Fibroblast of skin of scalp (primary cell): Measurements from ENCODE around the gene OPTC.
"Not testable (repeated sequence)": the region's sequence is repeated elsewhere in the genome, so short reads cannot be mapped to it uniquely, and the experiment has no call there.

ENCODE experiments used
- DNase-seq: peaks from one replicate; pipeline ENCODE4 v3.0.0-alpha.2; 2013

The OPTC gene

GRCh38 chr1:203517426-203518110 is 23.6 kb downstream of the OPTC start:
- no peak for DNase-seq

DNA sequence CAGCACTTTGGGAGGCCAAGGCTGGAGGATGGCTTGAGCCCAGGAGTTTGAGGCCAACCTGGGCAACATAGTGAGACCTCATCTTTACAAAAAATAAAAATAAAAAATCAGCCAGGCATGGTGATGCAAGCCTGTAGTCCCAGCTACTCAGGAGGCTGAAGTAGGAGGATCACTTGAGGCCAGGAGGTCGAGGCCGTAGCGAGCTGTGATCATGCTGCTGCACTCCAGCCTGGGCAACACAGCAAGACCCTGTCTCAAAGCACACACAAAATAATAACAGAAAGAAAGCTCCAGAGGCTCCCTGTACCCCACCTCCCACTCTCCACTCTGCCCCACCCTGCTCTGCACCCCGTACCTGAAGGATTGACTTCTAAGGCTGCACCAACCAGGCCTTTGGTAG is 24.2 kb downstream of the OPTC start:
- DNase-seq = not testable (repeated sequence)

GRCh38 chr1:203518541-203518940 is 24.6 kb downstream of the OPTC start:
- DNase-seq = no peak

GRCh38 chr1:203519053-203519840 is 25.3 kb downstream of the OPTC start:
- DNase-seq = no peak

DNA sequence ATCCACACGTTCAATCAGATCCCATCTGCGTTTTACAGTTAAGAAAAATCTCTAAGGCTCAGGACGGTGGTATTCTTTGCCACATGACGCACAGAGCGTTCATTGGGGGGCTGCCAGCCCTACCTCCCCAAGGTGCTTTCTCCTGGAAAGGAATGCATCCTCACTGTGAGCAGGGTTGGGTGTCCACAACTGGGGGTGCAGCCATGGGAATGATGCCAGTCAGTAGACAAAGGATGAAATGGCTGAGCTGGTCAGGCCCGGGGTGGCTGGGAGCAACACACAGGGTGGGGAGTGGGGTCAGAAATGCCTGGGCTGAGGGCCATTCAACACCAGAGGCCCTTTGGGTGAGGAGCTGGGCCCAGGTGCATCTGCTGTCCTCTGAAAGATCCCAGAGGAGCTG is 25.9 kb downstream of the OPTC start:
- DNase-seq = no peak

GRCh38 chr1:203520315-203520714 is 26.4 kb downstream of the OPTC start:
- DNase-seq = peak; percentile 68

DNA sequence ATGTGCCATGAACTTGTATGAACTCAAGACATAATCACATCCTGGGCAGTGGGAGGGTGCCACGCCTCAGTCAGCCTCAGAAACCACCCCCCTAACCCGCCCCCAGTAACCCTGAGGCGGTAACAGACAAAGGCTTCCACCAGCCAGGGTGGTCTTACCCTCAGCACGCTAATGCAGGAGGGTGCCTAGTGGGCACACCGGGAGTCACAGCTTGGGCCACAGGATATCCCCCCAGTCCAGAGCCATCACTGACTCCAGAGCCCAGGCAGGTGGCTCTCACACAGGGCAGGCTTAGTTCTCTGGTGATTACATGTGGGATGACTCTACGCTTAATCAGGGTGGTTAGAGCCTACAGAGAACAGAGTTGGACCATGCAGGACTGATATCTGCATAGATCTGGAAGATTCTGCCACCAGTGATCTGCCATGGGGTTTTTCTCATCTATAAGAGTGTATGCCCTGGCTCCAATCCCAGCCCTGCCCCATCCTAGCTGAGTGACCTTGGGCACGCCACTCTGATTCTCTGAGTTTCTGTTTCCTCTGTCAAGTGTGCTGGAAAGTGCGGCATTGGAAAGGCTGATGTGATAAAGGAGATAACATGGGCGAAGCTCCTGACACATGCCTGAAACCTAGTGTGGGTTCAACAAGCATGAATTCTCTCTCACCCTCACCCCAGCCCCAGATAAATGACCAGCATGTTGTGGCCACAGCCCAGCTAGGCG is 27.3 kb downstream of the OPTC start:
- no peak for DNase-seq

DNA sequence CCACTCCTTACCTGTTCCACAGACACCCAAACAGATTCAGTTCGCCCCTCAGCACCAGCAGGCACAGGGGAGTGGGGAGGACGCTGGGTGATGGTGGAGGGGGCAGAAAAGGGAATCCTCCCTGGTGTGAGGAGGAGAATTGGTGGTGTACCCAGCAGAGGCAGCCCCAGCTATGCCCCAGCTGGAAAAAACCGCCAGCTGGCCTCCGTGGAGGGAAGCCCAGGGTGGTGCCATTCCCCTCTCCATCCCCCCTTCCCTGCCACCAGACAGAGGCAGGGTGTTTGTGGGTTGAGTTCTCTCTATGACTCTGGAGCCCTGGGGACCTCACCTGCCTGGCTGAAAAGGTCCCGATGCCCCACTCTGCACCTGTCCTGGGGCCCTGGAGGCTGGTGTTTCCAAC is 27.9 kb downstream of the OPTC start:
- no peak for DNase-seq

DNA sequence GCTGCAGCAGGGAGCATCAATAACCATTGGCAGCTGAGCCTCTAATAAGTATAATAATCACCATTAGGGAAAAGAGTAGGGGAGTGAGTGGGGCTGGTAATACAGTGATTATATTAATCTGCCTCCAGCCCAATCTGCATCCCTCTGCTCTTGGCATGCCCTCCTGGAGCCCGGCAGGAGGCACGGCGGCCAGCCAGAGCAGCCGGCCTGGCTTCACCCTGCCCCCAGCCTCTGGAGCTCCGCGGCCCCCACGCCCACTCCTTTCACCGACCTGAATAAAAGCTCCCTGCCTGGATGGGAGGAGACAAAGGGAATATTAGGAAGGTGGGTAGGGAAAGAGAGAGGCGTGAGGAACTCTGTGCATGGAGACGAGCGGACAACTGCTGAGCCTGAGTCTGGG is 28.3 kb downstream of the OPTC start:
- no peak for DNase-seq

- no peak for DNase-seq
These were observed 29.7 kb downstream of the OPTC start for GRCh38 chr1:203523667-203524066.

- DNase-seq = no peak
These were observed 30.2 kb downstream of the OPTC start for GRCh38 chr1:203524152-203524551.

DNA sequence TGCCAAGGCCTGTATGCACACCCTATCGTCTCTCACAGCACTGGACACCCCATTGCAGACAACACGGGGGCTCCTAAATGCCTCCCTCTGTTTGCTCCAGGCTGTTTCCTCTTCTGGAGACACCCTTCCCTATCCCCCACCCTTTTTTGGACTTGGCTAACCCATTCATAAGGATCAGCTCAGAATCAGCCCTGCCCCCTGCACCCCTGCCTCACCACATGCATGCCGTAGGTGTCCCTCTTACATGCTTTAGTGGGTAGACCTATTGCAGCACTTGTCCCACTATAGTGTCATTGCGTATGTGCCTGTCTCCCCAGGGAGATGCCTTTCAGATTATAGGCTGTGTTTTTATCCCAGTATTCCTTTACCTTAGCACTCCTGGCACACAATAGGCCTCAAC is 30.9 kb downstream of the OPTC start:
- DNase-seq = no peak

DNA sequence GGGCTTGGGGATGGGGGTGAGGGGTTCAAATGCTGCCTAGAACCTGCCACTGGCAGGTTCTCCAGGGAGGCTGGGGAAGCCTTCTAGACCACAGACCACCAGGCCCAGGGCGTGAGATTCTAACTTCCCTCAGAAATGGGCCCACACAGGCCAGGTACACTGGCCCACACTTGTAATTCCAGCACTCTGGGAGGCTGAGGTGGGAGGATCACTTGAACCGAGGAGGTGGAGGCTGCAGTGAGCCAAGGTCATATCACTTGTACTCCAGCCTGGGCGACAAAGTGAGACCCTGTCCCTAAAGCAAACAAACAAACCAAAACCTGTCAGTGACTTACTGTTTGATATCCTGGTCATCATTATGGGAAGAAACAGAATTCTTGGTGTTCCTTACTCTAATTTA is 31.7 kb downstream of the OPTC start:
- DNase-seq = no peak

- no peak for DNase-seq
These were observed 32.2 kb downstream of the OPTC start for GRCh38 chr1:203526130-203526529.

- no peak for DNase-seq
These were observed 32.6 kb downstream of the OPTC start for GRCh38 chr1:203526572-203526971.

DNA sequence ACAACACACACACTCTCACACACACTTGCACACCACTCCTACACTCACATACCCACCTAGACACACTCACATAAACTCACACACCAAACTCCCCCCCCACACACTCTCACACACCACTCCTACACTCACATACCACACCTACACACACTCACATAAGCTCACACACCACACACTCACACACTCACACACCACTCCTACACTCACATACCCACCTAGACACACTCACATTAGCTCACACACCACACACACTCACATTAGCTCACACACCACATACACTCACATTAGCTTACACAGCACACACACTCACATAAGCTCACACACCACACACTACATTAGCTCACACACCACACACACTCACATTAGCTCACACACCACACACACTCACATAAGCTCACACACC is 33.1 kb downstream of the OPTC start:
- no peak for DNase-seq

- no peak for DNase-seq
These were observed 34.1 kb downstream of the OPTC start for GRCh38 chr1:203528063-203528462.

- no peak for DNase-seq
These were observed 35.3 kb downstream of the OPTC start for GRCh38 chr1:203528976-203529835.

DNA sequence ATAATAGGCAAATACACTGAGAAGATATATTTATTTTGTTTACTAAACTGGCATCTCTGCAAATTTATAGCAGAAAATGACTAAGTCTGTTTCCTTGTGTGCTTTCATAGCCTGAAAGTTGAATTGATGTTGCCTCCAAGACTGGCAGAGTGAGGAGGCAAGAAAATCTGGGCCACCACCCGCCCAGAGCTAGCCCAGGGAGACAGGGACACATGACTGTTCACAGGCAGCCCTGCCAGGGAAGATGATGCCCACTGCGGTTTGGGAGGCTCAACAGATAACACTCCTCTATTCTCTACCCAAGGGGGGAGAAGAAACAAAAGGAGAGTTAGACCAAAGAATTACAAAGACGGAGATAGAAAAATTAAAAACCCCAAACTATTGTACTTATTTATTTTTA is 37.1 kb downstream of the OPTC start:
- no peak for DNase-seq

DNA sequence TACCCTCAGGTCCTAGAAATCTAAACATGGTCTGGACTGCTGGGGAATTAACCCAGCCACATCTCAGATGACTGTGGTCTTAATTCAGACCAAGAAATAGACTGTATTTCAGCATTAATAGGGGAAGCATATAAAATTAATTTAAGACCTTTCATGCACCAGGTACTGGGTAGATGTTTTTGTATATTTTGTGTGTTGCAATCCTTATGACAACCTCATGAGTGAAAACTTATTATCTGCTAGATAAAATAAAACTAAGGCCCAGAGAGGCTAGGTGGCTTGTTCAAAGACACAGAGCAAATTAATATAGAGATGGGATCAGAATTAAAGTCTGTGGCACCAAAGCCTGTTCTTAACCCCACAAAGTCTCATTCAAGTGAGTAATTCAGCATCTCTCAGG is 40.1 kb downstream of the OPTC start:
- no peak for DNase-seq

DNA sequence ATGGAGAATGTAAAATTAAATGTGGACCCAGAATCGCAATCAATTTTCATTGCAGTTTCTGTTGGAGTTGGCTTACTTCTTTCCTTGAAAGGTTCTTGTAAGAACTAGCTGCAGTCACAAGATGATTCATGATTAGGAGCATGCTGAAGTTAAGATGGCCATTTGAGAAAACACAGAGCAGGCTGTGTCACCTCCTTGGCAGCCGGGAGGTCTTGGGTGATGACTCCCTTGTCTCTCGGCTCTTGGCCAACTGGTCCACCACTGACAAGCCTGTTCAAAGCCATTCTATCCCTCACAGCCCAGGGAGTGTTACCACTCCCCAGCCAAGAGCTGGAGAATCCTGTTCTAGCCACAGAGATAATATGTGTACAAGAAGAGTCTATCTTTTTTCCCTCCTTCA is 40.6 kb downstream of the OPTC start:
- peak; percentile 99 for DNase-seq

DNA sequence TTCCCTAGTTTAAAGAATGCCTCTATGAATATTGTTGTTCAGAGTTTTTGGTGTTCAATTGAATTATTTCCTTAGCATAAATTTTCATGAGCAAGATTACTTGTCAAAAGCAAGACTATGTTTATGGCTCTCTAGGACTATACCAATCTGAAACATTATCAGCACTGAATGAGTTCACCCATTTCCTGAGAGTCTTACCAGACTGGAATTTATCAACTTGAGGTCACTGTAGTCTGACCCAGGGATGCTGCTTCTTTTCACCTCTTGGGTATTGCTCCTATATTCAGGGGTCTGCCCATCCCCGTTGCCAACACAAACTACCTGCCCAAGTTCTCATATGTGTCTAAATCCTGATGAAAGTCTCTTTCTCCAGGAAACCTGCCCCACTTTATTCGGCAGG is 42.6 kb downstream of the OPTC start:
- DNase-seq = no peak

DNA sequence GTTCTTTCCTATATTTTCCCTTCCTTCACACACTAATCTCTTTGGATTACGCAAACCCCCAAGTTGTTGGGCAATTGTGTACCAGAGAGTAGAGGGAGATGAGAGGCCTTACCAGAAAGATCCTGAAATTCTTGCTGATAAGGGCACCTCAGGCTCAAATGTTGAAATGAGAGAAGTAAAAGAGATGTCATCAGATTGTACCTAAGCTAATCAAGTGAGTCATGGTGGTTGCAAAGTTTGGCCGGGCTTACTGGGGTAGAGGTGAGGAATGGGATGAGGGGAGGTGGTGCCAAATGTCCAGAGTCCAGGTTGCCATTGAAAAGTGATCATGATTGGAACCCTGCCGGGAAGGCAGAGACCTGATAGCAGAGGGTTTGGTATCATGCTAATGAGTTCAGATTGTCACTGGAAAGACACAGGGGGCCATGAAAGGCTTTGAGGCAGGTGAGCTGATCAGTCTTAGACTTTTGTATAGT is 43.1 kb downstream of the OPTC start:
- DNase-seq = peak; percentile 41
